Measurements from ENCODE around the gene PAK5.

The PAK5 gene

GRCh38 chr20:9534025-9534424 is 304.9 kb downstream of the PAK5 start:
- H4K20me1 ChIP-seq (ENCODE audit: insufficient read depth, low read length) = no peaks in the 10 kb centered on the region
- no peaks in the 10 kb centered on the region for H3K4me1 ChIP-seq (ENCODE audit: low read length)
- TF ChIP-seq, protein P1, sequence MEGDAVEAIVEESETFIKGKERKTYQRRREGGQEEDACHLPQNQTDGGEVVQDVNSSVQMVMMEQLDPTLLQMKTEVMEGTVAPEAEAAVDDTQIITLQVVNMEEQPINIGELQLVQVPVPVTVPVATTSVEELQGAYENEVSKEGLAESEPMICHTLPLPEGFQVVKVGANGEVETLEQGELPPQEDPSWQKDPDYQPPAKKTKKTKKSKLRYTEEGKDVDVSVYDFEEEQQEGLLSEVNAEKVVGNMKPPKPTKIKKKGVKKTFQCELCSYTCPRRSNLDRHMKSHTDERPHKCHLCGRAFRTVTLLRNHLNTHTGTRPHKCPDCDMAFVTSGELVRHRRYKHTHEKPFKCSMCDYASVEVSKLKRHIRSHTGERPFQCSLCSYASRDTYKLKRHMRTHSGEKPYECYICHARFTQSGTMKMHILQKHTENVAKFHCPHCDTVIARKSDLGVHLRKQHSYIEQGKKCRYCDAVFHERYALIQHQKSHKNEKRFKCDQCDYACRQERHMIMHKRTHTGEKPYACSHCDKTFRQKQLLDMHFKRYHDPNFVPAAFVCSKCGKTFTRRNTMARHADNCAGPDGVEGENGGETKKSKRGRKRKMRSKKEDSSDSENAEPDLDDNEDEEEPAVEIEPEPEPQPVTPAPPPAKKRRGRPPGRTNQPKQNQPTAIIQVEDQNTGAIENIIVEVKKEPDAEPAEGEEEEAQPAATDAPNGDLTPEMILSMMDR (IDR thresholded peaks at IDR 0.05; ENCODE audit: low read length) = no peak
- TF ChIP-seq EZH2 (optimal IDR thresholded peaks at IDR 0.05; ENCODE audit: low read depth, low read length) (no peak), EZH2phosphoT487 (IDR thresholded peaks at IDR 0.05; ENCODE audit: low read length) (no peak)
- peaks cover 30% of the 10 kb centered on the region for H3F3A ChIP-seq (ENCODE audit: insufficient read depth, low read length)
- no peaks in the 10 kb centered on the region for H3K27me3 ChIP-seq (replicated peaks; ENCODE audit: insufficient read depth, low read length)
- peaks cover 15% of the 10 kb centered on the region for H3K36me3 ChIP-seq (replicated peaks; ENCODE audit: insufficient read depth, low read length)
- no peak overlapping the region for H2AFZ ChIP-seq (ENCODE audit: low read length)
- H3K9me3 ChIP-seq (replicated peaks; ENCODE audit: insufficient read depth, low read length) = no peaks in the 10 kb centered on the region
- H3K9ac ChIP-seq (ENCODE audit: low read length) = no peak overlapping the region
- DNase-seq = no peak
- no peaks in the 10 kb centered on the region for H3K79me2 ChIP-seq (ENCODE audit: low read length)
- H3K9me2 ChIP-seq (replicated peaks; ENCODE audit: insufficient read depth, low read length) = no peaks in the 10 kb centered on the region
- no peak overlapping the region for H3K27ac ChIP-seq (ENCODE audit: low read length)
- no peak overlapping the region for H3K4me3 ChIP-seq (ENCODE audit: low read length)
- no peak overlapping the region for H3K4me2 ChIP-seq (ENCODE audit: low read depth, low read length)

- H3K4me3 ChIP-seq (ENCODE audit: low read length) = no peak overlapping the region
These were observed 306.6 kb downstream of the PAK5 start for GRCh38 chr20:9532069-9532838.

DNA sequence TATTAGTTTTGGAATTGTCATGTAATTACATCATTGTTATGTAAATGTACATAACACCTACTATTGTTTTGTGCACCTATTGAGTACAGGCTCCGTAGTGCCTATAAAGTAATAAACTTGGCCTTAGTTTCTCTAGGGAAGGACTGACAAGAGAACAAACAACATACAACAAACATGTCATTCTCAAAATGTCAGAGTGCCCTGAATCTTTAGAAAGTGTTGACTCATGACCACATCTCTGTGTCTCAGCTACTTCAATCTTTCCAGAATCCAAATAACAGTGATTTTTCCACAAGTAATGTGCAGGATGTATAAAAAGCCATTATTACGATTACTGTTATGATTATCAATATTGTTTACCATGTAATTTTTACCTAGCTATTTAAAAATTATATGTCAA is 307.3 kb downstream of the PAK5 start:
- no peaks in the 10 kb centered on the region for H3K27me3 ChIP-seq (replicated peaks; ENCODE audit: insufficient read depth, low read length)
- no peaks in the 10 kb centered on the region for H3K4me1 ChIP-seq (ENCODE audit: low read length)
- H2AFZ ChIP-seq (ENCODE audit: low read length) = no peak overlapping the region
- H3K79me2 ChIP-seq (ENCODE audit: low read length) = peaks cover 13% of the 10 kb centered on the region; the same call in 1 of the 2 replicates
- no peaks in the 10 kb centered on the region for H3K9me3 ChIP-seq (replicated peaks; ENCODE audit: insufficient read depth, low read length)
- H3K9me2 ChIP-seq (replicated peaks; ENCODE audit: insufficient read depth, low read length) = no peaks in the 10 kb centered on the region
- TF ChIP-seq EZH2phosphoT487 (IDR thresholded peaks at IDR 0.05; ENCODE audit: low read length) = no peak
- TF ChIP-seq, protein P1 (IDR thresholded peaks at IDR 0.05; ENCODE audit: low read length) = no peak
- TF ChIP-seq EZH2 (optimal IDR thresholded peaks at IDR 0.05; ENCODE audit: low read depth, low read length) = no peak
- H3K36me3 ChIP-seq (replicated peaks; ENCODE audit: insufficient read depth, low read length) = peaks cover 35% of the 10 kb centered on the region
- H3K9ac ChIP-seq (ENCODE audit: low read length) = no peak overlapping the region
- H3K4me2 ChIP-seq (ENCODE audit: low read depth, low read length) = no peak overlapping the region
- no peaks in the 10 kb centered on the region for H4K20me1 ChIP-seq (ENCODE audit: insufficient read depth, low read length)
- no peak overlapping the region for H3K4me3 ChIP-seq (ENCODE audit: low read length)
- H3K27ac ChIP-seq (ENCODE audit: low read length) = no peak overlapping the region; the same call in 1 of the 2 replicates
- peaks cover 44% of the 10 kb centered on the region for H3F3A ChIP-seq (ENCODE audit: insufficient read depth, low read length)
- DNase-seq = no peak

More at GRCh38 chr20:9532069-9532838, 306.6 kb downstream of the PAK5 start:
- H2AFZ ChIP-seq (ENCODE audit: low read length) = no peak overlapping the region
- H3K9me2 ChIP-seq (replicated peaks; ENCODE audit: insufficient read depth, low read length) = no peaks in the 10 kb centered on the region
- H3F3A ChIP-seq (ENCODE audit: insufficient read depth, low read length) = peaks cover 41% of the 10 kb centered on the region
- H3K36me3 ChIP-seq (replicated peaks; ENCODE audit: insufficient read depth, low read length) = peaks cover 31% of the 10 kb centered on the region
- no peak for DNase-seq
- no peaks in the 10 kb centered on the region for H3K4me1 ChIP-seq (ENCODE audit: low read length)
- no peak overlapping the region for H3K9ac ChIP-seq (ENCODE audit: low read length)
- peaks cover 9% of the 10 kb centered on the region; the same call in 1 of the 2 replicates for H3K79me2 ChIP-seq (ENCODE audit: low read length)
- H3K27ac ChIP-seq (ENCODE audit: low read length) = no peak overlapping the region
- no peaks in the 10 kb centered on the region for H3K9me3 ChIP-seq (replicated peaks; ENCODE audit: insufficient read depth, low read length)
- H4K20me1 ChIP-seq (ENCODE audit: insufficient read depth, low read length) = no peaks in the 10 kb centered on the region
- H3K4me2 ChIP-seq (ENCODE audit: low read depth, low read length) = no peak overlapping the region
- H3K27me3 ChIP-seq (replicated peaks; ENCODE audit: insufficient read depth, low read length) = no peaks in the 10 kb centered on the region
- TF ChIP-seq EZH2 (optimal IDR thresholded peaks at IDR 0.05; ENCODE audit: low read depth, low read length) (no peak), EZH2phosphoT487 (IDR thresholded peaks at IDR 0.05; ENCODE audit: low read length) (no peak)
- TF ChIP-seq, protein P1 (IDR thresholded peaks at IDR 0.05; ENCODE audit: low read length) = no peak
